Upper lobe of right lung (tissue), 1 donor: ENCODE data around the gene CLCN5. TPM values are rescaled to one million over a fixed set of nuclear protein-coding genes. Genes with fewer than 3 reads are reported as not detected.

Experiments used
- ATAC-seq: fragments of 200-7000 bp; cut with Tn5 transposase; one replicate; pipeline ENCODE4 v1.9.1; 2020; ENCODE audit warnings: mild to moderate bottlenecking, moderate library complexity
- DNase-seq: peaks from one replicate; pipeline ENCODE4 v3.0.0-alpha.2; 2020
- H3K27ac ChIP-seq: fragments of 200-600 bp; one replicate; pipeline ENCODE4 v1.8.0; 2022
- H3K27me3 ChIP-seq: fragments of 200-600 bp; one replicate; pipeline ENCODE4 v1.8.0; 2022; ENCODE audit warnings: mild to moderate bottlenecking
- H3K36me3 ChIP-seq: fragments of 200-600 bp; one replicate; pipeline ENCODE4 v1.8.0; 2022
- H3K4me1 ChIP-seq: fragments of 200-600 bp; one replicate; pipeline ENCODE4 v1.8.0; 2022
- H3K4me3 ChIP-seq: fragments of 200-600 bp; one replicate; pipeline ENCODE4 v1.8.0; 2022; ENCODE audit warnings: mild to moderate bottlenecking
- H3K9me3 ChIP-seq: fragments of 200-600 bp; one replicate; pipeline ENCODE4 v1.8.0; 2022
- CTCF ChIP-seq: fragments of 200-600 bp; IDR thresholded peaks from one replicate; pipeline ENCODE4 v1.8.0; 2022; ENCODE audit warnings: antibody characterized with exemption
- intact Hi-C: fragments of 100-400 bp; cut with DNase I; formaldehyde crosslinking; loops from one replicate; pipeline ENCODE4 v1.11.0; 2022
- total RNA-seq: library from RNA; stranded (reverse); fragmentation: NEBNext Ultra II Directional; extraction: Animal tissue kit (Norgen Biotek cat#: 25700); gene quantifications from one replicate; pipeline ENCODE4 v1.2.1, GENCODE V29; 2021
- donor health status: DM: no; HTN: yes; CAD: no; lungs with severe emphysema.

CLCN5 gene
- total RNA-seq, 1 donor from 2014 or later = 12.2 TPM

- Histone ChIP-seq H3K27me3 (no peaks in the 10 kb centered on the region), H3K27ac (no peak overlapping the region), H3K4me3 (no peak overlapping the region), H3K36me3 (no peaks in the 10 kb centered on the region), H3K9me3 (no peaks in the 10 kb centered on the region), H3K4me1 (no peaks in the 10 kb centered on the region)
- DNase-seq = no peak
- TF ChIP-seq CTCF = no peak
- intact Hi-C loops = no loop called here
- no peak for ATAC-seq
These were observed 50.0 kb downstream of the CLCN5 start for GRCh38 chrX:49972328-49972860.

GRCh38 chrX:49976682-49977197 is 54.3 kb downstream of the CLCN5 start:
- no peak for TF ChIP-seq CTCF
- Histone ChIP-seq H3K36me3 (no peaks in the 10 kb centered on the region), H3K9me3 (no peaks in the 10 kb centered on the region), H3K4me1 (no peaks in the 10 kb centered on the region), H3K27ac (no peak overlapping the region), H3K27me3 (no peaks in the 10 kb centered on the region), H3K4me3 (no peak overlapping the region)
- intact Hi-C loops = no loop called here
- ATAC-seq (no peak), DNase-seq (no peak)

- no peak for TF ChIP-seq CTCF
- intact Hi-C loops = no loop called here
- no peak for DNase-seq
- Histone ChIP-seq H3K4me3 (no peak overlapping the region), H3K27me3 (no peaks in the 10 kb centered on the region), H3K27ac (no peak overlapping the region), H3K9me3 (no peaks in the 10 kb centered on the region), H3K36me3 (no peaks in the 10 kb centered on the region), H3K4me1 (no peaks in the 10 kb centered on the region)
- ATAC-seq = no peak
These were observed 55.1 kb downstream of the CLCN5 start for GRCh38 chrX:49977319-49978090.

DNA sequence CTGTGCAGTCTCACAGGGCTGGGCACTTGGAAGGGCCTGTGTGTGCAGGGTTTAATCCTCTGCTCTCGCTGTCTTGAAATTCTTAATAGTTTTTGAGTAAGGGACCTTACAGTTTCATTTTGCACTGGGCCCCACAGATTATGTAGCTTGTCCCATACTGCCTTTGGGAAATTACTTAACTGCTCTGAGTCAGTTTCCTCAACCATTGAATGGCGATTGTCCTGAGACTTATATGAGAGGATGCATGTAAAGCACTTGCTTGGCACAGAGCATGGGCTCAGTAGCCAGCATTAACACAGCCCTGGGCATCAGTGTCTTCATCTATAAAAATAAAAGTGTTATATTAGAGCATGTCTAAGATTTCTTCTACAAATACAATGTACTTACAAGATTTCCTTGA is 55.8 kb downstream of the CLCN5 start:
- H3K9me3 ChIP-seq = no peaks in the 10 kb centered on the region
- no peaks in the 10 kb centered on the region for H3K27me3 ChIP-seq
- intact Hi-C loops = no loop called here
- H3K36me3 ChIP-seq = no peaks in the 10 kb centered on the region
- H3K27ac ChIP-seq = no peak overlapping the region
- DNase-seq (no peak), ATAC-seq (no peak)
- no peak overlapping the region for H3K4me3 ChIP-seq
- no peaks in the 10 kb centered on the region for H3K4me1 ChIP-seq
- no peak for TF ChIP-seq CTCF

- Histone ChIP-seq H3K4me1 (no peaks in the 10 kb centered on the region), H3K9me3 (no peaks in the 10 kb centered on the region), H3K27me3 (no peaks in the 10 kb centered on the region), H3K36me3 (no peaks in the 10 kb centered on the region), H3K27ac (no peak overlapping the region), H3K4me3 (no peak overlapping the region)
- intact Hi-C loops = no loop called here
- no peak for TF ChIP-seq CTCF
- ATAC-seq (no peak), DNase-seq (no peak)
These were observed 63.7 kb downstream of the CLCN5 start for GRCh38 chrX:49986058-49986457.
